ENCODE measurements around the gene EYA2.
"Not testable (repeated sequence)": the region's sequence is repeated elsewhere in the genome, so short reads cannot be mapped to it uniquely, and the experiment has no call there.

Gene EYA2

GRCh38 chr20:46955601-46956556 is 61.2 kb downstream of the EYA2 start:
- no peak for DNase-seq (ENCODE audit: low spot score)

DNA sequence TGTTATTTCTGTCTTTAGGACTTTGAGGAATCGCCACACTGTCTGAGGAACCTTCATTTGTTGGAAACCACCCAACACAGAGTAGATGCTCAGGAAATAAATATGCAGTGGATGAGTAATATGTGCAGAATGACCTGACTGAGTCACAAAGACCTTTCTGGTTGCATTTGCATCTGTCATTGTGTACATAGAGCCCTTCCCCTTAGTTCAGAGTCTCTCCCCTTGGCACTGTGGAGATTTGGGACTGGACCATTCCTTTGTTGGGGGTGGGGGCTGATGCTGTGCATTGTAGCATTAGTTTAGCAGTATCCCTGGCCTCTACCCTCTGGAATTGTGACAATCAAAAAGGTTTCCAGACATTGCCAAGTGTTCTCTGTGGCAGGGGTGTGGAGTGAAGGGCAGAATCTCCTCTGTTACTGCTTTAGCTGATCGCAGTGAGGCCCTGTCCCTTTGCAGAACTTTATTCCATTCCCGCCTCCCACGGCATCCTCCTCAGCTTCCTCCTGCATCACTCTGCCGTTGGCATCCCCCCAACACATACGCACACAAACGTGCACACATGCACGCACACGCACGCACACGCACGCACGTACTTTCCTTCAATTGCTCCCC is 64.5 kb downstream of the EYA2 start:
- DNase-seq (ENCODE audit: low spot score), result no peak

- DNase-seq (ENCODE audit: low spot score), result no peak
Observed at GRCh38 chr20:46959821-46960220, 65.2 kb downstream of the EYA2 start.

DNA sequence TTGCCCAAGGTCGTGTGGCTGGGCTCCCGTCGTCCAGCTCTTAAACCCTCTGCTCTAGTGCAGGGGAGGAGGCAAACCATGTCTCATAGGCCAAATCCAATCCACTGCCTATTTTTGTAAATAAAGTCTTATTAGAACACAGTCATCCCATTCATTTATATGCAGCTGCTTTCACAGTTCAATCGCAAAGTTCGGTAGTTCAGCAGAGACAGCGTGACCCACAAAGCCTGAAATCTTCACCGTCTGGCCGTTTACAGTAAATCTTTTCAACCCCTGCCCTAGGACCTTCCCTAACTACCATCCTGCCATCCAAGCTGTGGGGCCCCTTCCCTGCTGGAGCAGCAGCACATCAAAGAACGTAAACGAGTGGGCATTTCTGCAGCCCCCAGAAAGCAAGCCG is 65.9 kb downstream of the EYA2 start:
- no peak for DNase-seq (ENCODE audit: low spot score)

GRCh38 chr20:46961968-46962367 is 67.3 kb downstream of the EYA2 start:
- not testable (repeated sequence) for DNase-seq (ENCODE audit: low spot score)

DNA sequence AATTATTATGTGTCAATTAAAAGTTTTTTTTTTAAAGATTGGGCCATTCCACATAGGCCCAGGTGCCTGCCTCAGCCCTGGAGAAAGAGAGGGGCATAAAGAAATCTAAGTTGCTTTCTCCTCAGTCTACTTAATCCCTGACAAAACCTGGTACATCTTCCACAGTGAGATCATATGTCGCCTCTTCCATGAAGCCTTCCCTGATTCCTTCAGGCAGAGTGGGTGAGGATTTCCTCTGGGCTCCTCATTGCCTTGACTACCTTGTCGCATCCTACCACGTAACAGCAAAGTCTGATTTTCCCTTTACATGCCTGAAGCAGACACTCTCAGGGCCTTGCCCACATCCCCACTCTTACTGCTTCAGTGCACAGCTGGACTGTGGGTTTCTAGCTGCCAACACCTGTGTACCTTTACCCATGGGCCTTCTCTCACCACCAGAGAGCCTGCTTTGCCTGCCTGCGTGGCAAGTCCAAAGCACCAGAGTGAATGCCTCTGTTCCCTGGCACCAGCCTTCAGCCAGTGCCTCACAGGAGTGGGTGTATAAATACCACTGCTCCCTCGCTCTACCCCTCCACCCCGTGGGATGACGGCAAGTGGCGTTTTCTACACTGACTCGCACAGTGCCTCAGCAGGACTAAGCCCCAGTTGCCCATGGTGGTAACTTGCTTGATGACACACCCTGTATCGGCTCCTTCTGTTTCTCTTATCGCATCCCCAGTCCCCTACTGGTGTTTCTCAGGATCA is 68.0 kb downstream of the EYA2 start:
- DNase-seq (ENCODE audit: low spot score), result no peak

DNA sequence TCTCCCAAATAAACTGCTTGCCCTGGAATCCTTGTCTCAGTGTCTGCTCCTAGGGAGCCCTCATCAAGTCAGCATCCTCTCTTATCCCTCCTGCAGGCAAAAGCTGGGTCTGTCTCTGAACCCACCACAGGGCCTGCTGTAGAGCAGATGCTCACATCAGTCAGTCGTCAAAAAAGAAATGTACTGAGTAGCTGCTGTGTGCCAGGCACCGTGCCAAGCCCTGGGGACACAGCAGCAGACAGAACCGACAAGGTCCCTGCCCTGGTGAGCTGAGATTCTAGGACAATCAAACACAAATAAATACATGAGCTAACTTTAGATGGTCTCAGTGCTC is 68.5 kb downstream of the EYA2 start:
- no peak for DNase-seq (ENCODE audit: low spot score)

- no peak for DNase-seq (ENCODE audit: low spot score)
Observed at GRCh38 chr20:46963758-46964617, 69.3 kb downstream of the EYA2 start.

DNA sequence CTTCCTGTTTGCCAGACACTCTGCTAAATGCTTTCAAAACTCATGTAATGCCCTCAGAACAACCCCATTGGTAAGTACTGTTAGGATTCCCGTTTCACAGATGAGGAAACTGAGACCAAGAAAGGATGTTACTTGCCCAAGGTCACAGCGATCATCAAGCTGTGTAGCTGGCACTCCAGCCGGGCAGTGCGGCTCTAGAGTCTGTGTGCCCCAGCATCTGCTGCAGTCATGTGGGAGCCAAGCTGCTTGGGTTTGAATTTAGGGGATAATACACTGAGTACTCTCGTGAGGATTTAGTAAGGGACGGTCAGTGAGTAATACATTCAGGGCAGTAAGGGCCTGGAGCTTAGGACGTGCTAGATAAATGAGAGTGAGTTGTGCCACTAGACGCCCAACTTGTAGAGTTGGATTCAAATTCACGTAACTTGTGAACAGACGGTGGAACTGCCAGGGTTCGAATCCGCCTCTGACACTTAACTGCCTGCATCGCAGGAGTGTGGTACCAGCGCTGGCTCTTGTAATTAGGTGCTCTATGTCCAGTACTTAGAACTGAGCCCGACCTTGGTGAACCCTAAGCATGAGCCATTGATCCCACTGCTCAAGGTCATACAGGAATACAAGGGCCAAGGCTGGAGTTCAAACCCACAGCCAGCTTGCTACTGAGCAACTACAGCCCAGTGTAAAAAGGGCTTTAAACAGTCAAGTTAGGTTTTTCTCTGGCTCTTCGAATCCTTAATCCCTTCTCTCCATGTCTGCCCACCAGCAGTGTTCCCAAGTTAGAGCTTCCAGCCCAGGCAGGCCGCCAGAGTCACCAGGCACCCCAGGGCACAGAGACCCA is 70.2 kb downstream of the EYA2 start:
- DNase-seq (ENCODE audit: low spot score), result no peak

GRCh38 chr20:46965477-46965876 is 70.8 kb downstream of the EYA2 start:
- DNase-seq (ENCODE audit: low spot score), result no peak

DNA sequence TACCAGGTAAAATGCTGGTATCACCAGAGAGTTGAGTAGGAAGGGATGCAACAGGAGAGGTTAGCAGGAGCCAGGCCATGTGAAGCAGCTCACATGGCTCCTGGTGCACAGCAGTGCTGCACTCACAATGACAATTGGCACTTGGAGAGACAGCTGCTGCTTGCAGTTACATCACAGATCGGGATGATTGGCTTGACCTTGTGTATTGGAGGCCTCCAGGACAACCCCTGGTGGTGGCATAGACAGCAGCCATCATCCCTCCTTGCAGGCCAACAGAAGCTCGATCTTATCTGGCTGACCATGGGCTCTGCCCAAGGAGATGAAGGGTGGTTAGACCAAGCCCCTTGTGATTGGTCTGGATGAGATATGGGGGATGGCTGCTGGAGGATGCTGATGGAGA is 73.0 kb downstream of the EYA2 start:
- no peak for DNase-seq (ENCODE audit: low spot score)

DNA sequence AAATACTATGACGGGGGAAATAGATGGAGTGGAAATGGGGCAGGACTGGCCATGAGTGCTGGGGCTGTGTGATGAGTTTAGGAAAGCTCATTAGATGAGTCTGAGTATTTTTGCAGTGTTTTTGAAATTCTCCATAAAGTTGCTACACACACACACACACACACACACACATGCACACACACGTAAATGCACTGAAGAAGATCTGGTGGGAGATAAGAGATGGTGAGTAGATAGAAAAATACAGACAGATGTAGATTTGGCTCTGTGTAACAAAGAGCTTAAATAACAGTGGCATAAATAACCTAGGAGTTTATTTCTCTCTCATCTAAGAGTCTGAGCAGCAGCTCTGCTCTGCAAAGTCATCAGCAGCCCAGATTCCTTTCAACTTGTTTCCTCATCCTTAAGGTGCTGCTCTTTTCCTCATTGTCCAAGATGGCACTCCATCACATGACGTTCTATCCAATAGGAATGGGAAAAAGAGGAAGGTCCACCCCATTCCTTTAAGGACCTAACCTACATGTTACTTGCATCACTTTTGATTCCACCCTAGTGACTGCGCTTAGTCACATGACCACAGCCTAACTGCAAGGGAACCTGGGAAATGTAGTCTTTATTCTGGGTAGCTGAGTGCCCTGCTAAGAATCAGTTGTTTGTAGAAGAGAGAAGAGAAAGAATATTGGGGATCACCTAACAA is 76.4 kb downstream of the EYA2 start:
- DNase-seq (ENCODE audit: low spot score), result peak; percentile 75

- DNase-seq (ENCODE audit: low spot score), result peak; percentile 72
Observed at GRCh38 chr20:46973766-46974165, 79.1 kb downstream of the EYA2 start.

DNA sequence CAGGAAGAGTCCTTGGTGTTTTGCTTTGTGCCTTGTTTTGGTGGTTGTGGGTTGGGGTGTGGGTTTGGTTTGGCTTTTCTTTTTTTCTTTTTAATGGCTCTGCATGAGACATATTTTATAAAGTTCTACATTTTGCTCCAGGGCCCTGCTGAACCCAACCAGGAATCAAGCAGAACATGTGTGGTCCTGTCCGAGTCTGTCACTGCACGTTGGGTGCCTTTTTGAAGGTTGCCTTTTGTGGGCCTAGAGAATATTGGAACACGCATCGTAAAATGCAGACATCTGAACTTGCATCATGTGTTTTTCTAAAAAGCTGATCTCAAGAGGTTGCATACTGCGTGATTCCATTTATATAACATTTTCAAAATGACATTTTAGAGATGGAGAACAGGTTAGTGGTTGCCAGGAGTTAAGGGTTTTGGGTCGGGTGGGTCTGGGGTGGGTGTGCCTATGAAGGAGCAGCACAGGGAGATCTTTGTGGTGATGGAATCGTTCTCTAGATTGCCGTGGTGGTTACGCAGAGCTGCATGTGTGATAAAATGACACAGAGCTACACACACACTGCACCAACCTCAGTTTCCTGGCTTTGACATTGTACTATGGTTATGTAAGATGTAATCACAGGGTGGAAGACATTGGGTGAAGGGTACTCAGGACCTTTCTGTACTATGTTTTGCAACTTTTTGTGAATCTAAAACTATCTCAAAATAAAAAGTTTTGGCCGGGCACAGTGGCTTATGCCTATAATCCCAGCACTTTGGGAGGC is 80.2 kb downstream of the EYA2 start:
- DNase-seq (ENCODE audit: low spot score), result no peak

- no peak for DNase-seq (ENCODE audit: low spot score)
Observed at GRCh38 chr20:46975976-46976375, 81.3 kb downstream of the EYA2 start.

GRCh38 chr20:46977204-46977603 is 82.6 kb downstream of the EYA2 start:
- DNase-seq (ENCODE audit: low spot score), result no peak

- DNase-seq (ENCODE audit: low spot score), result no peak
Observed at GRCh38 chr20:46977909-46978588, 83.4 kb downstream of the EYA2 start.

DNA sequence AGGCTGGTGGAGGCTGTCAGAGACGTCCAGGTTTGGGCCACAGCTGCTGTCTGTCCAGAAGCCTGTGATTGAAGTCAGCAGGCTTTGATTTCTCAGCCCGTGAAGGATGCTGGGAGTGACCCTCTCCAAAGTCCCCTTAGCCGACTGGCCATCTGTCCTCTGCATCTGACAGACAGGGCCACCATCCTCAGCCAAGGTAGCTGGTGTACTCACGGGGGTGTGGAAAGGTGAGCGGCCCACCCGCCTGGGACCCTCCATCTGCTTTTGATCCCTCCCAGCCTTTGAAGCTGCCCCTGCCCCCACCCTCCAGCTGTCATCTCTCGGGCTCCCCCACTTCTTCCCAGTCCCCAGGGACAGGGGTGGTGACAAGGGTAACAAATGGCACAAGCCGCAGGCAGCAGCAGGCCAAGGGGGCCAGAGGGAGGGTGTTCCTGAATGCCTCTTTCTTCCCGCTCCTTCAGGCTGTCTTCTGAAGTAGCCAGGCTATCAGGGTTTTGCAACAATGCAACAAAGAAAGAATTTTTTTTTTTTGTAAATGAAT is 84.4 kb downstream of the EYA2 start:
- DNase-seq (ENCODE audit: low spot score), result peak; percentile 86
